DMS 273 (cell line): ENCODE results near the gene CMTR1.
A peak's percentile ranks its signal among the peaks of the same experiment; 100 is the strongest.
"Not testable (repeated sequence)": the region's sequence is repeated elsewhere in the genome, so short reads cannot be mapped to it uniquely, and the experiment has no call there.

Experiments
- DNase-seq: peaks from one replicate; lab custom pipeline; 2025; ENCODE audit not compliant: unreplicated experiment; lab: John Stamatoyannopoulos, UW

CMTR1 gene

DNA sequence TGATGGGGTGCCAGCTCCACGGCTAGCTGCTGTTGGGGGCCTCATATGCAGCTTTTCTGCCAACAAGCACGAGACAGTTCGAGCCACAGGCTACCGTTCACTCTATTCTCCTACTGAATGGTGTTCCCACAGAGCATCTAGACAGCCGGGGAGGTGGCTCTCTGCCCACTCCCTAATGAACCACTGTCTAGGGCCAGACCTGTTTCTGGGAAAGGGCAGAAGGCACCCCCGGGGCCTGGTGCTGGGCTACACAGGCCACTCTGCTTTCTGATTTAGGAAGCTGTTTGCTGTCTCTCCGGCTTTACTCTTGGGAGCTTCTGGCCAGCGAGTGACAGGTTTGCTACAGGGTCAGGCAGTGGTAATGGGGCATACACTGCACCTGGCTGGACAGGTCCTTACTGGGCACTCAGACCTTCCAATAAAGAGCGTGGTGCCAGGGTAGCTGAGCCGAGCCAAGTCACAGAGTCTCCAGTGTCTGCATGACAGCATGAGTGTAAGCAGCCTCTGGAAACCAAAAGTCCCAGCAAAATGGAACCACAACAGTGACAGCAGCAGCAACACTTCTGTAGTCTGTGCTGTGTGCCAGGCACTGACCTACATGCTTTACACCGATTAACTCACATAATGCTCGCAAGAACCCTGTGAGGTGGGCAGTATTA lies 58.3 kb downstream of the CMTR1 start:
- no peak for DNase-seq

GRCh38 chr6:37491830-37492208 lies 58.8 kb downstream of the CMTR1 start:
- no peak for DNase-seq

DNA sequence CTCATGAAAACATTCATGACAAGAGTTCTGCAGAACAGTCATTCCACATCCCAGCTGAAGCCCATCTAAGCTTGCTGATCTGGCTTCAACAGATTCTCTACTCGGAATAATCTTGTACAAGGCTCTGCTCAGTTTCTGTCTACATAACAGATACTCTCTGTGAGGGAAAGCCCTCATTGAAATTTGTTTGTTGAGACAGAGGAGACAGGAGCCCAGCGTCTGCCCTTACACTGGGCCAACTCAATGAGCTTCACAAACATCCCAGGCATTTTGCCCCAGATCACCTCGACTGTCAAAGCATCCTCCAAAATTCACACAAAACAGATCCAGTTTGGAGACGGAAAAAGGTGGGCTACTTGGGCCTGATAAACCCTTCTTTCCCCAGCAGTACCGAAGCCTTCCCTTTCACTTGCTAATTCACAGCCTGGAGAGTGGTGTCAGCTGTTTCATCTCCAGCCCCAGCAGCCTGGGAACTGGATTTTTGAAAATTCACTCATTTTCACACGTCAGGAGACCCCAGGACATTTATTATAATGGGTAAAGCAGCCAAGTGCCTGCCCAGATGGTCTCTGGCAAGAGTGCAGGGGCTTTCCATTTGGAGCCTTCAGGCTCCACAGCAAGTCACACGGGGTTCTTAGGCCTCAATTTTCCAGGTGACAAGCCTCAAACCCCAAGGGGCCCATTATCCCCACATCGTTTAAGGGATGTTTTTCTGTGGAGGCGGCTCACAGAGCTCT lies 59.4 kb downstream of the CMTR1 start:
- peak; percentile 56 for DNase-seq

- DNase-seq: peak; percentile 88
These were observed 60.1 kb downstream of the CMTR1 start for GRCh38 chr6:37492991-37493660.

GRCh38 chr6:37493661-37493995 lies 60.6 kb downstream of the CMTR1 start:
- DNase-seq: no peak

- DNase-seq: peak; percentile 46
These were observed 62.4 kb downstream of the CMTR1 start for GRCh38 chr6:37495244-37495934.

DNA sequence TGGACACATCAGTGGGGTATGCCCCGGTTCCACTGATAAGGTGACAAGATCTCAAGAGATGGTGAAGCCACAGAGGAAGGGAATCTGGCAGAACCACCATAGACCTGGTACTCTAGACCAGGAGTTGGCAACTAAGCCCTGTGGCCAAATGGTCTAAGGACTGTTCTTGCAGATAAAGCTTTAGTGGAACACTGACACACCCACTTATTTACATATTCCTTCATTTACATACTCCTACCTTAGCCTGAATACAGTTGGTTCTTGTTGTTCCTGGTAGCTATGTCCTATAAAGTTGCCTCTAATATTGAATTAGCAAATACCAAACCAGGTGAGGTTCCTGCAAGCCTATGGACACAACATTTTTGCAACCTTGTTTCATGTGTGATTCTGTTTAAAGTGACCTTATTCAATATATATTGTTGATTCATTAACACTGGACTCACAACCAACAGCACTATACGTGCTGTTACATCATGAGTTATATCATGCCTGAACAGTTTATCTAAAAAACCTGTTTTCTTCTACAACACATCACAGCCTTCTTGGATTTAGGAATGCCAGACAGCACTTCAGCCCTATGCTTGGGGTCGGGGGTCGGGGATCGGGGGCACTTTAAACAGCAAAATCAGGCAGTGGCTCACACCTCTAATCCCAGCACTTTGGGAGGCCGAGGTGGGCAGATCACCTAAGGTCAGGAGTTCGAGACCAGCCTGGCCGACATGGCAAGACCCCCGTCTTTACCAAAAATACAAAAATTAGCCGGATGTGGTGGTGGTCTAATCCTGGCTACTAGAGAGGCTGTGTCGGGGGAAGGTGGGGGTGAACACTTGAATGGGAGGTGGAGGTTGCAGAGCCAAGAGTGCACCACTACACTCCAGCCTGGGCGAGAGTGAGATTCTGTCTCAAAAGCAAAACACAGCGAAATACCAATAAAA lies 64.2 kb downstream of the CMTR1 start:
- DNase-seq: peak; percentile 29

- peak; percentile 100 for DNase-seq
These were observed 66.6 kb downstream of the CMTR1 start, which contains the start of gene CCDC167 for GRCh38 chr6:37499433-37500293. CCDC167 (minus strand) TSS chr6:37499893; CDS start chr6:37499863, 30 bp downstream.

GRCh38 chr6:37500294-37500608 lies 67.2 kb downstream of the CMTR1 start:
- no peak for DNase-seq

- not testable (repeated sequence) for DNase-seq
These were observed 67.9 kb downstream of the CMTR1 start for GRCh38 chr6:37500904-37501303.

GRCh38 chr6:37501632-37502491 lies 68.8 kb downstream of the CMTR1 start:
- no peak for DNase-seq

- DNase-seq: peak; percentile 55
These were observed 69.8 kb downstream of the CMTR1 start for GRCh38 chr6:37502703-37503291.

GRCh38 chr6:37503309-37503965 lies 70.4 kb downstream of the CMTR1 start:
- peak; percentile 94 for DNase-seq

DNA sequence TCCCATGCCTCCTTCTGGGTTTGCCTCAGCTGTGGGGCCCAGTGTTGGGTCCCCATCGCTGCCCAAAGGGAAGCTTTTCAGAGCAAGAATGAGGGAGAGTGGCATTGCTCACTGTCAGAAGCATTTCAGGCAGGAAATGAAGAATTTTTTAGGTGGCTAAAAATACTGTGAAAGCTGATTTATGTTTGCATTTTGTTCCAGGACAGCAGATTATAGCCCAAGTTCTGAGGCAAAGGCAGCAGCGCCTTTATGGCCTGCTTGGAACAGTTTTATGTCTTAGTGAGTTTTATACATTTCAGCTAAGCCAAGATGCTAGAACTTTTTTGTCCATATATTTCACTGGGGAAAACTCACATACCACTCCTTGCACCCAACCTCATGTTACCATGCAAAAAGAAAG lies 71.0 kb downstream of the CMTR1 start:
- DNase-seq: no peak

DNA sequence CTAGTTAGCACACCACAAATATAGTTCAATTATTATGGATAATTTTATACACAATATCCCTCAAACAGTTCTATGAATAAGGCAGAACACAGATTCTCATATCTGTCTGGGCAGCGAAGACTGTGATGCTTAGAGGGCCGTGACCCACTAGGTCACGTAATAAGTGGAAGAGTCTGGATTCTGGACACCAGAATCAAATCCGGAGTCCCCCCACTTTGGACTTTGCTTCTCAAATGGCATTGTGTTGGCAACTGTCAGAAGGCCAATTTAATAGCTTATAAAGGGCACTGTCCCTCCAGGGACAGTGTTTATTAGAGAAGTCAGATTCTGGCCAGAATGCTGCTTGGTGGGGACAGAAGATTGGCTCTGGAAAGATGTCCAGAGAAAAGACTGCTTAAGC lies 73.5 kb downstream of the CMTR1 start:
- no peak for DNase-seq

DNA sequence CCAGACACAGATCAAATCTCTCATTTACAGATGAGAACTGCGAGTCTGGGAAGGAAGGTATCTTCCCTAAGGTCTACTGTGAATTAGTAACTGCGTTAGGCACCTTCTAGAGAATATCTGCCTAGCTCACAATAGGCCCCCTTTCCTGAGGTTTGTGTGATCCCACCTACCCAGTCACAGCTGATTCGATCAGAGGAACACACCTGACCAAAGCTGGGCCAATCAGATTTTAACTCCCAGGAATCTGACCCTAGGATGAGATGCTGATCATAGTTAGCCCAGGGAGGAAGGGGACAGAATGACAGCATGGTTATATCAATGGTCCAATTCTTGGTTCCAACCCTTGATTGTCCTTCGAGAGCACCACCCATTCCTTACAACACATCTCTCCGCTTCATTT lies 74.1 kb downstream of the CMTR1 start:
- DNase-seq: no peak

DNA sequence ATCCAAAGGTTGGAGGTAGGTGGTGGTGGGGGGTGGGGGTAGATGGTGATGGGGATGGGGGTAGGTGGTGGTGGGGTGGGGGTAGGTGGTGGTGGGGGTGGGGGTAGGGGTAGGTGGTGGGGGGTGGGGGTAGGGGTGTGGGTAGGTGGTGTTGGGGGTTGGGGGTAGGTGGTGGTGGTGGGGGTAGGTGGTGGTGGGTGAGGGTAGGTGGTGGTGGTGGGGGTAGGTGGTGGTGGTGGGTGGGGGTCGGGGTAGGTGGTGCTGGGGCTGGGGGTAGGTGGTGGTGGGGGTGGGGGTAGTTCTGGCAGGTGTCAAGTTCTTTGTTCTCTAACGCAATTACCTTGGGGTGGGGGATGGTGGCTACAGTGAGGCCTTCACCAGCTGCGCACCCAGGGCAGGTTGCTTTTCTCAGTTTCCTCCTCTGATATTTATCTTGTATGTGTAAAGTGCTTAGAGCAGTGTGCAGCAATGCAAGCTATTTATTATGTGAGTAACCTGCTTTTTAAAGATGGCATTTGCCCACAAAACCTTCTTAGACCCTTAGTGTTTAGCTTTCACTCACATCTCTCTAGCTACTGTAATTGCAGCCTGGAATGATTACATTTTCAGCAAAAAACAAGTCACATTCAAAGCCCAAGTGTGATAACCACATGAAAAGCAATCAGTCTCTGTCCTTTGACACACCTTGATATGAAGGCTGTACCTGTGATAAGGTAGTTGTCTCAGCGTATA lies 74.8 kb downstream of the CMTR1 start:
- DNase-seq: no peak
